ENCODE data around the gene USO1.
A peak's percentile ranks its signal among the peaks of the same experiment; 100 is the strongest.

The USO1 gene

GRCh38 chr4:75698162-75698962 is 26.0 kb upstream of the USO1 start:
- CTCF ChIA-PET = interaction anchor here (0.7 to 8.3 kb wide), 5 partner anchors 13 to 26 kb away, joined by 3 to 69 read pairs (median 6); partner anchors contain the start of gene USO1
- POLR2A ChIA-PET = interaction anchor here (1.0 kb wide), 1 partner anchor 26 kb away, joined by 3 read pairs; the partner anchor contains the start of gene USO1
- TF ChIP-seq CTCF (IDR thresholded peaks at IDR 0.05; ENCODE audit: control extremely low read depth, extremely low read depth, low read depth, missing control alignments) = no peak
- peak; percentile 63 for DNase-seq (ENCODE audit: extremely low spot score)

- TF ChIP-seq CTCF (IDR thresholded peaks at IDR 0.05; ENCODE audit: control extremely low read depth, extremely low read depth, low read depth, missing control alignments) = no peak
- POLR2A ChIA-PET = no interaction called here
- CTCF ChIA-PET = interaction anchor here (1.4 to 8.3 kb wide), 3 partner anchors 13 to 25 kb away, joined by 3 to 69 read pairs (median 6); partner anchors contain the start of gene USO1
- DNase-seq (ENCODE audit: extremely low spot score) = no peak
These were observed 25.5 kb upstream of the USO1 start for GRCh38 chr4:75698963-75699228.

GRCh38 chr4:75699299-75699698 is 25.1 kb upstream of the USO1 start:
- TF ChIP-seq CTCF (IDR thresholded peaks at IDR 0.05; ENCODE audit: control extremely low read depth, extremely low read depth, low read depth, missing control alignments) = no peak
- DNase-seq (ENCODE audit: extremely low spot score) = no peak
- ChIA-PET CTCF (interaction anchor here (1.4 to 8.3 kb wide), 3 partner anchors 12 to 25 kb away, joined by 3 to 69 read pairs (median 6); partner anchors contain the start of gene USO1), POLR2A (no interaction called here)

GRCh38 chr4:75702919-75703411 is 21.4 kb upstream of the USO1 start:
- TF ChIP-seq CTCF (IDR thresholded peaks at IDR 0.05; ENCODE audit: control extremely low read depth, extremely low read depth, low read depth, missing control alignments) = no peak
- no peak for DNase-seq (ENCODE audit: extremely low spot score)
- ChIA-PET POLR2A (no interaction called here), CTCF (interaction anchor here (2.8 to 8.3 kb wide), 2 partner anchors 9 to 21 kb away, joined by 10 to 69 read pairs; partner anchors contain the start of gene USO1)

- POLR2A ChIA-PET = no interaction called here
- no peak for DNase-seq (ENCODE audit: extremely low spot score)
- CTCF ChIA-PET = interaction anchor here (1.1 to 3.3 kb wide), 2 partner anchors 18 to 167 kb away, joined by 4 to 15 read pairs; partner anchors contain the start of gene USO1
- no peak for TF ChIP-seq CTCF (IDR thresholded peaks at IDR 0.05; ENCODE audit: control extremely low read depth, extremely low read depth, low read depth, missing control alignments)
These were observed 19.0 kb upstream of the USO1 start for GRCh38 chr4:75705198-75705977.

GRCh38 chr4:75708218-75708691 is 16.1 kb upstream of the USO1 start:
- peak; percentile 39 for DNase-seq (ENCODE audit: extremely low spot score)
- POLR2A ChIA-PET = no interaction called here
- CTCF ChIA-PET = interaction anchor here (1.0 to 9.5 kb wide), 7 partner anchors 9 to 128 kb away, joined by 3 to 101 read pairs (median 6); partner anchors contain the start of gene USO1
- peak; percentile 54 for TF ChIP-seq CTCF (IDR thresholded peaks at IDR 0.05; ENCODE audit: control extremely low read depth, extremely low read depth, low read depth, missing control alignments)

Data from GM10248 (cell line).